GM18526 (cell line): Measurements from ENCODE around the gene TIMMDC1.

ENCODE experiments used
- POLR2A ChIP-seq: IDR thresholded peaks from 3 replicates; pipeline ENCODE4 v1.6.1; 2011; ENCODE audit not compliant: insufficient read length; ENCODE audit errors: extremely low read depth

The TIMMDC1 gene

DNA sequence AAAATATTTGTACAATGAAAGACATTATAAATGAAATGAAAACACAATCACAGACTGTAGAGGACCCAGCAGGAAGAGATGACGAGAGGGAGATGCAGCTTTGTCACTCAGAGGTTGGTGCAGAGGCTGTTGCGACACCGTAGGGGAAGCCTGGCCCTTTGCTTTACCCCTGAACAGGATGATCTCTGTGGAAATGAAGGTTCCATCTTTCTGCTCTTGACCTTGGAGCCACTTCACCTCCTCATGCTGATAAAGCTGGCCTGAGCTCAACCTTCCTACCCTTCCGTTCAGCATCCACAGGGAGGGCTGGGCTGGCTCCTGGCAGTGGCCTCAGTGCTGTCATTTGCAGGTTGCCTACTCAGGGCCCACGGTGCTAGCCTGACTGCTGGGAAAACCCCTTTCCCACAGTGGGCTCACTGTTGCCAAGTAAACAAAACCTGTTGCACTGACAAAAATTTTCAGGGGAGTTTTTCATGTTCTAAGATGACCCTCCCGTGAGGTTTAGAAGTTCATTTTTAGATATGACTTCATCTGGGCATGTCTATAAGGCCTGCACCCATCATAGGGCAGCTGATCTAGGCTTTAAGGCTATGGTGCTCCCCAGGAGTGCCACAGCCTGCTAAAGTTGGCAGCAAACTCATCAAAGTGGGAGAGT, 64.1 kb downstream of the TIMMDC1 start:
- TF ChIP-seq POLR2A: peak; percentile 61

DNA sequence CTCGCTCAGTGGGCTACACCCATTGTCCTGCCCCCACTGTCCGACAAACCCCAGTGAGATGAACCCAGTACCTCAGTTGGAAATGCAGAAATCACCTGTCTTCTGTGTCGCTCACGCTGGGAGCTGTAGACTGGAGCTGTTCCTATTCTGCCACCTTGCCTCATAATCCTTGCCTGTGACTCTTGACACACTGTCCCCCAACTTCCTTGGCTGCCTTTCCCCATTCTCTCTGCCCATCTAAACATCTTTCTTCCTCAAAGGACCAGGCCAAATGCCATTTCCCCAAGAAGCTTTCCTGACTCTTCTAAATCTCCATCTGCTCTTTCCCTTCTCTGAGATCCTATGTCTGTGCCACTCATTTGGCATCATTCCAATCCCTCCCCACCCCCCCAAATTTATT, 70.8 kb downstream of the TIMMDC1 start:
- no peak for TF ChIP-seq POLR2A

DNA sequence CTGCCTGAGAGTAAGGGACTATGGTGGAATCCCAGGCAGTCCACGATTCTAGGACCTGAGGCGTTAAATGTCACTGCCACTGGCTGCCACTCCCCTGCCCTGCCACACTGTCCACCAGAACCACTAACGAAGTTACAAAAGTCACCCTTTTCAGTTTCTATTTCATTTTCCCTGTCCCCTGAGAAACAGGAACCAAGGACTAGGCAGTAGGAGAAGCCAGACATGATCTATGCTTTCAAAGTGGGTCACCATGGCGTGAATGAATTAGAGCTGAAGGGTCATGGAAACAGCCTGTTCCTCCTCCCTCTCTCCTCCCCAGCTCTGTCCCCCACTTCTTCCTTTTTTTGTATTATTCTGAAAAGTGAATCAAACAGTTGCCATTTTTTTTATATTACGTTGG, 71.9 kb downstream of the TIMMDC1 start:
- TF ChIP-seq POLR2A: no peak

DNA sequence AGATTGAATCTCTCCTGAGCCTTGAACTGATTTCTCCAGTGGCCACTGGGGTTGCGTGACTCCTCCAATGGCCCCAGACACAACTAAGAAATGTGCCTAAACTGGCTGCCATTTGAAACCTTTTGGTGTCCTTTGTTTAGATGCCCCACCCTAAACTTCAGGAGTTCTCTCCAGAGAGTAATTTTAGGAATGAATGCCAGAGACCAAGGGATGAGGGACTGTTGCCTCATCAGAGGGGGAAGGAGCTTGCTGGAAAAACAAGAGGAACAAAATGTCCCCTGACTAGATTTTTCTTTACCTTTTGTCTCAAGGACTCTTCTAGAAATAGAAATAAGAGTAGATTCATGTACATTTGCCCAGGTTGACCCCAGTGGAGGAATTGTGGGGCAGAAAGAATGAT, 72.9 kb downstream of the TIMMDC1 start:
- no peak for TF ChIP-seq POLR2A

DNA sequence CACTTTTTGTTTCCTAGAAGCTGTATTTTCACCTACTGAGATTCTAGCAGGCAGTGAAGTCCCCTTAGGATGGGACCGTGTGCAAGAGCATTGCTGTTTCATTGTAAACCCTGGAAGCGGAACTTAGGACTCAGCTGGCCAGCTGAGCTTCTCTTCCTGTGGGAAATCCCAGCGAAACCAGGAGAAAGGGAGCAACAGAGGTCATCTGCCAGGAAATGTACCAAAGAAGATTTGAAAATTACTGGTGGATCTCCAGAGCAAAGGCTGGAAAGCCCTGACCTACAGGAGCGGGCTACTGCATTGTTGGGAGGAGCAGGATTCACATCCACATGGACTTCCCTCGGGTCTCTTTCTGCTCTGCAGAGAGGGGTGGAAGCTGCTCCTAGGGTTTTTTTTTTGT, 73.3 kb downstream of the TIMMDC1 start:
- TF ChIP-seq POLR2A: no peak
